ENCODE results near the gene EXTL1. TPM values are rescaled to one million over a fixed set of nuclear protein-coding genes. Genes with fewer than 3 reads are reported as not detected.

The EXTL1 gene
- total RNA-seq, 1 experiment from 2014 or later, result 1.0 TPM

DNA sequence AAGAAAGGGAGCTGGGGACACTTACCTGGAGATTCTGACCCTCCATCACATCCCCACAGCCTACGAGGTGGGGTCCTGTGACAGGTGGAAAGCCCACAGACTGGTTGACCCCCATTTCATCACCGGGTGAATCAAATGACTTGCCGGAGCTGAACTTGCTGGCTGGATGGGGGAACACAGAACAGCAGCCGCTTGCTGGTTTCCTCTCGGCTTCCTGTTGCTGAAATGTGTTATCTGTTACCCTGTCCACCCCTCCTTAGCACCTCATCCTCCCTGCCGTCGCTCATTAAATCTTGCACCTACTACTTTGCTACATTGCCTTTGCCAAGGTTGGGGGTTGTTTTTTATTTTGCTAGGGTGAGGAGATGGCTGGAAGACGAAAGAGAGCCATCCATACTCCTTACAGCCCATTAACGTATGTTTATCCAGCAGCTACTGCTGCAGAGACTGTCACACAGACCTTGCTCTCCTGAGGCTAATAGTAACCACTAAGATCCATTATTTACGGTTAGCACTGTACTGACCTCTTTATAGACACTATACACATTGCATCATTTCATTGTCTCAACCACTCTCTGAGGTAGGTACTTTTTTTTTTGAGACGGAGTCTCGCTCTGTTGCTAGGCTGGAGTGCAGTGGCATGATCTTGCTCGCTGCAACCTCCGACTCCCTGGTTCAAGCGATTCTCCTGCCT lies 30.7 kb upstream of the EXTL1 start:
- Histone ChIP-seq H4K91ac (ENCODE audit: insufficient read length, low read depth, low read length) (no peak overlapping the region), H3K79me1 (ENCODE audit: insufficient read depth, low read depth, low read length, poor library complexity, severe bottlenecking) (no peaks in the 10 kb centered on the region), H4K5ac (ENCODE audit: insufficient read length, low read depth, low read length) (no peak overlapping the region), H3K4me1 (ENCODE audit: insufficient read depth, low read length) (no peaks in the 10 kb centered on the region), H3K23ac (ENCODE audit: insufficient read length, low read depth, low read length) (no peak overlapping the region), H3K27me3 (ENCODE audit: insufficient read depth, low read length) (no peaks in the 10 kb centered on the region), H3K4me2 (ENCODE audit: insufficient read depth, insufficient read length, low read length) (no peak overlapping the region), H3K9me3 (ENCODE audit: control insufficient read depth, low read depth, low read length) (no peaks in the 10 kb centered on the region), H3T11ph (ENCODE audit: low read length) (no peak overlapping the region), H3K56ac (ENCODE audit: insufficient read length, low read depth, low read length) (no peak overlapping the region), H2AFZ (ENCODE audit: low read length) (no peak overlapping the region), H3K18ac (ENCODE audit: insufficient read length, low read depth, low read length) (no peak overlapping the region), H2BK120ac (ENCODE audit: low read depth, low read length, poor library complexity, severe bottlenecking) (no peak overlapping the region), H3K9ac (ENCODE audit: extremely low read depth, insufficient read length, low read length) (no peak overlapping the region), H4K20me1 (ENCODE audit: control insufficient read depth, insufficient read depth, insufficient read length) (no peaks in the 10 kb centered on the region), H3K4ac (ENCODE audit: low read depth, low read length) (no peak overlapping the region), H3K27ac (ENCODE audit: insufficient read length, low read depth, low read length) (no peak overlapping the region), H4K8ac (replicated peaks; ENCODE audit: insufficient read length, low read depth, low read length) (no peak overlapping the region), H2BK20ac (ENCODE audit: low read depth, low read length, poor library complexity, severe bottlenecking) (no peak overlapping the region), H2AK5ac (ENCODE audit: insufficient read length, low read length) (no peak overlapping the region), H3K14ac (ENCODE audit: insufficient read depth, low read length) (no peak overlapping the region), H3K79me2 (ENCODE audit: insufficient read depth, low read length) (no peaks in the 10 kb centered on the region), H2BK5ac (ENCODE audit: insufficient read length, low read length) (no peak overlapping the region), H2BK15ac (ENCODE audit: low read depth, low read length) (no peak overlapping the region), H3K23me2 (ENCODE audit: insufficient read length, low read depth, low read length, poor library complexity, severe bottlenecking) (no peaks in the 10 kb centered on the region), H2BK12ac (ENCODE audit: insufficient read length, low read depth, low read length) (no peak overlapping the region)
- Mint-ChIP-seq H3K9me3 (no peaks in the 10 kb centered on the region), H3K36me3 (ENCODE audit: insufficient read depth in 1 of 3, low read depth in 3 of 3) (peaks cover 4 to 14% (median 8%) of the 10 kb centered on the region in 3 experiments; a peak in 6 of 7 replicates), H3K4me3 (no peak overlapping the region), H3K27me3 (ENCODE audit: low read depth) (no peaks in the 10 kb centered on the region), H3K27ac (no peak overlapping the region), H3K4me1 (peaks cover 14 to 17% of the 10 kb centered on the region in 2 experiments)
- no peak for DNase-seq
- TF ChIP-seq, protein P1, sequence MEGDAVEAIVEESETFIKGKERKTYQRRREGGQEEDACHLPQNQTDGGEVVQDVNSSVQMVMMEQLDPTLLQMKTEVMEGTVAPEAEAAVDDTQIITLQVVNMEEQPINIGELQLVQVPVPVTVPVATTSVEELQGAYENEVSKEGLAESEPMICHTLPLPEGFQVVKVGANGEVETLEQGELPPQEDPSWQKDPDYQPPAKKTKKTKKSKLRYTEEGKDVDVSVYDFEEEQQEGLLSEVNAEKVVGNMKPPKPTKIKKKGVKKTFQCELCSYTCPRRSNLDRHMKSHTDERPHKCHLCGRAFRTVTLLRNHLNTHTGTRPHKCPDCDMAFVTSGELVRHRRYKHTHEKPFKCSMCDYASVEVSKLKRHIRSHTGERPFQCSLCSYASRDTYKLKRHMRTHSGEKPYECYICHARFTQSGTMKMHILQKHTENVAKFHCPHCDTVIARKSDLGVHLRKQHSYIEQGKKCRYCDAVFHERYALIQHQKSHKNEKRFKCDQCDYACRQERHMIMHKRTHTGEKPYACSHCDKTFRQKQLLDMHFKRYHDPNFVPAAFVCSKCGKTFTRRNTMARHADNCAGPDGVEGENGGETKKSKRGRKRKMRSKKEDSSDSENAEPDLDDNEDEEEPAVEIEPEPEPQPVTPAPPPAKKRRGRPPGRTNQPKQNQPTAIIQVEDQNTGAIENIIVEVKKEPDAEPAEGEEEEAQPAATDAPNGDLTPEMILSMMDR (conservative IDR thresholded peaks at IDR 0.05), result no peak
- WGBS (ENCODE audit: extremely low coverage, insufficient read length, low lambda C conversion rate), result no CpG with 5 or more reads among the region's 15 CpGs

Measured in H9 (cell line).